Left lung (tissue), 10 donors: ENCODE results near the gene ZNF148. TPM values are rescaled to one million over a fixed set of nuclear protein-coding genes. Genes with fewer than 3 reads are reported as not detected.

Source experiments
- ATAC-seq: fragments of 200-7000 bp; cut with Tn5 transposase; one replicate; pipeline ENCODE4 v1.9.1; 2020; ENCODE audit warnings: moderate library complexity
- DNase-seq, 4 donors: peaks; one replicate each; pipeline ENCODE4 v3.0.0-alpha.2; 2013 to 2020
- H3K27ac ChIP-seq, 2 donors: fragments of 200-600 bp; sonication (generic) in 1 of 2; one replicate each; pipeline versions ENCODE4 v1.5.0 to v1.8.0; 2020 to 2021
- H3K27me3 ChIP-seq, 2 donors: fragments of 200-600 bp; sonication (generic) in 1 of 2; one replicate each; pipeline versions ENCODE4 v1.5.0 to v1.8.0; 2020 to 2021
- H3K36me3 ChIP-seq, 2 donors: fragments of 200-600 bp; sonication (generic) in 1 of 2; one replicate each; pipeline versions ENCODE4 v1.5.0 to v1.8.0; 2020 to 2021
- H3K4me1 ChIP-seq, 2 donors: fragments of 200-600 bp; one replicate each; pipeline ENCODE4 v1.8.0; 2021
- H3K4me3 ChIP-seq, 2 donors: fragments of 200-600 bp; sonication (generic) in 1 of 2; one replicate each; pipeline versions ENCODE4 v1.5.0 to v1.8.0; 2020 to 2021; ENCODE audit warnings: mild to moderate bottlenecking in 1 of 2
- H3K9me3 ChIP-seq, 2 donors: fragments of 200-600 bp; sonication (generic) in 1 of 2; one replicate each; pipeline versions ENCODE4 v1.5.0 to v1.8.0; 2020 to 2021
- CTCF ChIP-seq, 2 donors: fragments of 200-600 bp; sonication (generic) in 1 of 2; IDR thresholded peaks; one replicate each; pipeline versions ENCODE4 v1.5.0 to v1.8.0; 2021; ENCODE audit warnings: antibody characterized with exemption in 2 of 2
- intact Hi-C, 2 donors: fragments of 100-400 bp; cut with DNase I; formaldehyde crosslinking; loops; one replicate each; pipeline versions ENCODE4 v1.11.2 to v1.14.2; 2022
- polyA plus RNA-seq, 6 donors: library from polyadenylated mRNA; unstranded; fragments of 120-200 nt; gene quantifications; one replicate each; pipeline ENCODE4 v1.2.1, GENCODE V29; 2013; ENCODE audit not compliant: insufficient read length in 6 of 6
- total RNA-seq, 2 donors: library from RNA; stranded (reverse); fragmentation: NEBNext Ultra II Directional; extraction: Animal tissue kit (Norgen Biotek cat#: 25700); gene quantifications; one replicate each; pipeline ENCODE4 v1.2.1, GENCODE V29; 2021
- donor health status: DM: no; HTN: yes; CAD: no.
- donor health status: DM: no; HTN: no; CAD: no.

ZNF148 gene
- total and polyA plus RNA-seq, 8 donors, result 35.2 to 44.9 (median 40.3) TPM

- no peaks in the 10 kb centered on the region for H3K27me3 ChIP-seq
- no peak for TF ChIP-seq CTCF (IDR thresholded peaks at IDR 0.05)
- no peak overlapping the region for H3K27ac ChIP-seq
- H3K4me1 ChIP-seq, result no peaks in the 10 kb centered on the region
- no peaks in the 10 kb centered on the region for H3K36me3 ChIP-seq
- no peak overlapping the region for H3K4me3 ChIP-seq
- intact Hi-C loops, result no loop called here
- DNase-seq (no peak), ATAC-seq (no peak)
- H3K9me3 ChIP-seq, result no peaks in the 10 kb centered on the region
These were observed 171.4 kb downstream of the ZNF148 start for GRCh38 chr3:125203731-125204130.

GRCh38 chr3:125202197-125202596, 172.9 kb downstream of the ZNF148 start:
- Histone ChIP-seq H3K9me3 (no peaks in the 10 kb centered on the region), H3K4me3 (no peak overlapping the region), H3K27me3 (no peaks in the 10 kb centered on the region), H3K36me3 (no peaks in the 10 kb centered on the region), H3K4me1 (no peaks in the 10 kb centered on the region), H3K27ac (no peak overlapping the region)
- peak; percentile 55 for ATAC-seq
- DNase-seq, result no peak
- intact Hi-C loops, result no loop called here
- peak in 1 of 2 donors; percentile 14 for TF ChIP-seq CTCF (IDR thresholded peaks at IDR 0.05)

GRCh38 chr3:125200731-125201139, 174.4 kb downstream of the ZNF148 start:
- no peaks in the 10 kb centered on the region for H3K36me3 ChIP-seq
- H3K9me3 ChIP-seq, result no peaks in the 10 kb centered on the region
- ATAC-seq (no peak), DNase-seq (no peak)
- H3K4me3 ChIP-seq, result no peak overlapping the region
- intact Hi-C loops, result no loop called here
- no peak overlapping the region for H3K27ac ChIP-seq
- no peaks in the 10 kb centered on the region for H3K4me1 ChIP-seq
- no peaks in the 10 kb centered on the region for H3K27me3 ChIP-seq
- TF ChIP-seq CTCF (IDR thresholded peaks at IDR 0.05), result no peak

GRCh38 chr3:125194849-125195601, 180.1 kb downstream of the ZNF148 start:
- TF ChIP-seq CTCF (IDR thresholded peaks at IDR 0.05), result no peak
- intact Hi-C loops, result no loop called here
- ATAC-seq, result peak; percentile 63

GRCh38 chr3:125194061-125194848, 180.9 kb downstream of the ZNF148 start:
- H3K4me3 ChIP-seq, result no peak overlapping the region
- ATAC-seq, result no peak
- TF ChIP-seq CTCF (IDR thresholded peaks at IDR 0.05), result no peak
- intact Hi-C loops, result no loop called here
- no peaks in the 10 kb centered on the region for H3K27me3 ChIP-seq
- no peak for DNase-seq
- peaks cover 0 to 7% of the 10 kb centered on the region in 2 donors for H3K36me3 ChIP-seq
- H3K4me1 ChIP-seq, result no peaks in the 10 kb centered on the region
- no peaks in the 10 kb centered on the region for H3K9me3 ChIP-seq
- no peak overlapping the region for H3K27ac ChIP-seq

More at GRCh38 chr3:125194849-125195601, 180.1 kb downstream of the ZNF148 start:
- DNase-seq, result peak in 2 of 4 donors; percentile 57 to 66
- Histone ChIP-seq H3K27me3 (no peaks in the 10 kb centered on the region), H3K4me3 (no peak overlapping the region), H3K9me3 (no peaks in the 10 kb centered on the region), H3K36me3 (no peaks in the 10 kb centered on the region), H3K27ac (no peak overlapping the region), H3K4me1 (no peaks in the 10 kb centered on the region)
